Endothelial cell of umbilical vein (primary cell): Measurements from ENCODE around the gene H2AZ1. TPM values are rescaled to one million over a fixed set of nuclear protein-coding genes. Genes with fewer than 3 reads are reported as not detected.

Experiments used
- BruUV-seq: library from RNA; stranded (reverse); fragments of 400-500 nt; replicated peaks from 2 replicates; lab custom pipeline; 2021; lab: Mats Ljungman, UMichigan
- CTCF ChIA-PET: fragments of 300-600, 350-600 bp; sonication (Branson Sonifier 250); formaldehyde crosslinking; loops from one replicate; lab custom pipeline; 2021; ENCODE audit warnings: antibody characterized with exemption, inconsistent platforms; lab: Charles Lee
- POLR2A ChIA-PET: fragments of 300-600, 350-600 bp; sonication (Branson Sonifier 250); formaldehyde crosslinking; loops from one replicate; lab custom pipeline; 2021; ENCODE audit warnings: antibody characterized with exemption, inconsistent platforms; lab: Charles Lee
- DNase-seq: peaks from one replicate; pipeline ENCODE4 v3.0.0-alpha.2; 2011; ENCODE audit warnings: low read depth, low spot score
- FAIRE-seq: peaks from 2 replicates; lab custom pipeline; 2011; peaks lifted over from hg19 to GRCh38; lab: Jason Lieb, UNC
- H2AFZ ChIP-seq: 2 replicates; pipeline ENCODE4 v1.6.0; 2012; ENCODE audit warnings: low read depth, low read length, control low read depth, inconsistent platforms
- H3K27ac ChIP-seq: 2 replicates; pipeline ENCODE4 v1.5.1; 2011; ENCODE audit warnings: low read depth, mild to moderate bottlenecking, control low read depth, low read length, moderate library complexity; ENCODE audit not compliant: insufficient read depth
- H3K27me3 ChIP-seq, 2 experiments: 2 replicates each; pipeline versions ENCODE4 v1.6.0 to v1.6.1; 2011; ENCODE audit warnings: low read length in 2 of 2, mixed read lengths in 1 of 2; ENCODE audit not compliant: control insufficient read depth in 2 of 2, insufficient read depth in 2 of 2
- H3K36me3 ChIP-seq, 2 experiments: 2 replicates in 1 of 2; 3 replicates in 1 of 2; pipeline ENCODE4 v1.5.1; 2011; ENCODE audit warnings: low read length in 2 of 2, mild to moderate bottlenecking in 1 of 2, moderate library complexity in 1 of 2; ENCODE audit not compliant: control insufficient read depth in 2 of 2, insufficient read depth in 2 of 2; ENCODE audit errors: extremely low read depth in 1 of 2
- H3K4me1 ChIP-seq: 3 replicates; pipeline ENCODE4 v1.5.1; 2011; ENCODE audit warnings: mild to moderate bottlenecking, low read length; ENCODE audit not compliant: control insufficient read depth, insufficient read depth; ENCODE audit errors: extremely low read depth
- H3K4me2 ChIP-seq: 2 replicates; pipeline ENCODE4 v1.6.1; 2011; ENCODE audit warnings: low read length, control low read depth, mixed read lengths; ENCODE audit not compliant: insufficient read depth
- H3K4me3 ChIP-seq, 3 experiments: fragments of 200-600 bp in 1 of 3; sonication (generic), shearing (Covaris generic) in 1 of 3; replicated peaks in 1 of 3; 2 replicates each; pipeline ENCODE4 v1.5.1; 2011 to 2016; ENCODE audit warnings: control low read depth in 3 of 3, low read length in 3 of 3, mild to moderate bottlenecking in 2 of 3, inconsistent platforms in 1 of 3, low read depth in 1 of 3, moderate library complexity in 1 of 3; ENCODE audit not compliant: insufficient read depth in 1 of 3
- H3K79me2 ChIP-seq: 2 replicates; pipeline ENCODE4 v1.6.0; 2012; ENCODE audit warnings: low read length, inconsistent platforms; ENCODE audit not compliant: control insufficient read depth, insufficient read depth
- H3K9ac ChIP-seq: replicated peaks from 2 replicates; pipeline ENCODE3; 2011; ENCODE audit warnings: low read length, control low read depth; ENCODE audit not compliant: insufficient read depth; ENCODE audit errors: extremely low read depth
- H3K9me1 ChIP-seq: replicated peaks from 3 replicates; pipeline ENCODE4 v1.6.0; 2011; ENCODE audit warnings: mild to moderate bottlenecking, low read length; ENCODE audit not compliant: control insufficient read depth, insufficient read depth; ENCODE audit errors: extremely low read depth
- H3K9me3 ChIP-seq: replicated peaks from 2 replicates; pipeline ENCODE4 v1.5.1; 2012; ENCODE audit warnings: low read length, inconsistent platforms; ENCODE audit not compliant: control insufficient read depth, insufficient read depth
- H4K20me1 ChIP-seq: replicated peaks from 2 replicates; pipeline ENCODE3; 2011; ENCODE audit warnings: mild to moderate bottlenecking, low read length; ENCODE audit not compliant: control insufficient read depth, insufficient read depth; ENCODE audit errors: extremely low read depth
- EZH2 ChIP-seq: IDR thresholded peaks from 2 replicates; pipeline ENCODE4 v1.6.1; 2012; ENCODE audit warnings: borderline replicate concordance, low read depth, mild to moderate bottlenecking, moderate library complexity, low read length, inconsistent platforms; ENCODE audit not compliant: severe bottlenecking
- FOS ChIP-seq: IDR thresholded peaks from 2 replicates; pipeline ENCODE4 v1.6.1; 2011; ENCODE audit warnings: mild to moderate bottlenecking, low read length, moderate library complexity, borderline replicate concordance; ENCODE audit not compliant: insufficient read depth
- GATA2 ChIP-seq: IDR thresholded peaks from 2 replicates; pipeline ENCODE4 v1.7.0; 2011; ENCODE audit warnings: low read depth, mild to moderate bottlenecking, moderate library complexity, mixed read lengths, low read length; ENCODE audit not compliant: insufficient read length, insufficient read depth
- JUN ChIP-seq: IDR thresholded peaks from 2 replicates; pipeline ENCODE4 v1.6.1; 2011; ENCODE audit warnings: borderline replicate concordance, low read depth; ENCODE audit not compliant: insufficient read length, insufficient read depth
- MYC ChIP-seq: IDR thresholded peaks from one replicate; pipeline ENCODE4 v1.6.1; 2011; ENCODE audit warnings: mild to moderate bottlenecking, low read depth, low read length
- POLR2A ChIP-seq: IDR thresholded peaks from 2 replicates; pipeline ENCODE4 v1.6.1; 2012; ENCODE audit warnings: low read depth, mild to moderate bottlenecking, control low read depth, low read length
- POLR2AphosphoS5 ChIP-seq: IDR thresholded peaks from 2 replicates; pipeline ENCODE4 v1.6.1; 2012; ENCODE audit warnings: low read depth, mild to moderate bottlenecking, control low read depth, low read length, moderate library complexity; ENCODE audit not compliant: insufficient read depth
- dilution Hi-C: fragments of 300-500 bp; cut with MboI; formaldehyde crosslinking; loops from one replicate; pipeline ENCODE4 v1.15.0; 2019; ENCODE audit warnings: low sequenced_read_pairs; ENCODE audit not compliant: extremely low pct_ligation_motif_present
- intact Hi-C: fragments of 100-400 bp; cut with micrococcal nuclease; formaldehyde crosslinking; loops from one replicate; pipeline ENCODE4 v1.10.0; 2022
- polyA plus RNA-seq, 4 experiments: library from polyadenylated mRNA; depleted of rRNA in 3 of 4; stranded (reverse) in 3 of 4; unstranded in 1 of 4; fragments of >200 nt; gene quantifications; 2 replicates each; pipeline versions ENCODE4 v1.2.1 to v1.2.3, GENCODE V29; 2011 to 2012; ENCODE audit warnings: missing spikeins in 1 of 4
- total RNA-seq: library from RNA; stranded (reverse); gene quantifications from 2 replicates; pipeline ENCODE4 v1.2.3, GENCODE V29; 2021

Gene H2AZ1
- total and polyA plus RNA-seq, 2 donors (not counting 3 experiments of a cell fraction or from before 2014, with no cell fraction given) = 682 to 715 TPM

DNA sequence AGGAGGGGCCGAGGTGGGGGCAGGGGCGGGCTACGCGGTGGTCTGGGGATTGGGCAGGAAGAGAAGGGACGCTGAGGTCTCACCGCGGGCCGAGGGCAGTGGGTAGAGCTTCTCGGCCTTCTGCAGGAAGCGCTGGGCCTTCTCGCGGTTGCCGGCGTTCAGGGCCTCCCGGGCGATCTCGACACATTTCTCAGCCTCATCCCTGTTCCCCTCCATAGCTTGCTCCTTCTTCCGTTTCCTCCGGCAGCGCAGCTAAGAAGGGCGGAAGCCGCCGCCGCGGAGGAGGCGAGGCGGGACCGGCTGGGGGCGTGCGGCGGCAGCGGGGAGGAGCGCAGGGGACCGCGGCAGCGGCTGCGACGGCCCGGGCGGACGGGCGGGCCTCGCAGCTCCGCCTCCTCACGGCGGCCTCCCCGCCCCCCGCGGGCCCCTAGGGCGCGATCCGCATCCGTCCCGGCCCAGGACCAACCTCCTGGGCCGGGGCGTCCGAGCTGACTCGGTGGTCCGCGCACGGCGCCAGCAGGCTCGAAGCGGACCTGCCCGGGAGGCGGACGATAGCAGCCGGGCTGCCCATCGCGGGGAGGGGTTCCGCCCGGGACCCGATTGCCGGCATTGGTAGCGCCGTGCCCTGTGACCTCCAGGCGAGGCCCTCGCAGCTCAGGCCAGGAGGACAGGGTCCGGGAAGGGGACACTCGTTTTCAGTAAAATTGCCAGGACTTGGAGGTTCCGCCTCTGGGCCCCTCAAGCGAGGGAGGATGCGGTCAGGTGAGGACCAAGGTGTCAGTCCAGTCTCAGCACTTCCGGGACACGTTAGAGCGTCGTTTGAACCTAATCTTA, 3.5 kb downstream of the H2AZ1 start, which contains the start of gene DNAJB14:
DNAJB14 (minus strand) TSS at position 263 of the 834 bp plus-strand sequence; CDS start at position 216, 47 bp downstream.
- BruUV-seq = no TSS peak
- ChIA-PET CTCF (interaction anchor here (1.0 to 4.1 kb wide), 5 partner anchors 15 to 383 kb away, joined by 3 to 55 read pairs (median 5); partner anchors contain the start of genes LAMTOR3 and TRMT10A), POLR2A (interaction anchor here (0.7 to 1.4 kb wide), 2 partner anchors 12 to 52 kb away, joined by 3 to 4 read pairs; partner anchors contain the start of gene LAMTOR3)
- H3K9me3 ChIP-seq = no peaks in the 10 kb centered on the region
- FAIRE-seq (peak; percentile 56), DNase-seq (peak; percentile 81)
- H3K27ac ChIP-seq = peak within 1 kb of the TSS; percentile 70
- peaks cover 0 to 4% of the 10 kb centered on the region in 2 experiments for H3K36me3 ChIP-seq
- TF ChIP-seq POLR2AphosphoS5 (peak; percentile 68), MYC (no peak), FOS (no peak), JUN (no peak), GATA2 (no peak), POLR2A (peak; percentile 58), EZH2 (no peak)
- peak within 1 kb of the TSS; percentile 69 for H2AFZ ChIP-seq
- H3K4me2 ChIP-seq = peak within 1 kb of the TSS; percentile 100
- peak within 1 kb of the TSS; percentile 83 for H3K9ac ChIP-seq
- H3K4me3 ChIP-seq = peak within 1 kb of the TSS; percentile 93 to 99 (median 97)
- H3K27me3 ChIP-seq = no peaks in the 10 kb centered on the region
- peaks cover 71% of the 10 kb centered on the region for H3K79me2 ChIP-seq
- H4K20me1 ChIP-seq = no peaks in the 10 kb centered on the region
- no peaks in the 10 kb centered on the region for H3K9me1 ChIP-seq
- intact Hi-C loops (loop anchor here (5.0 to 10.0 kb wide), 2 partner anchors 571 to 1078 kb away; partner anchors contain the start of gene EMCN), dilution Hi-C loops (no loop called here)
- peaks cover 42% of the 10 kb centered on the region for H3K4me1 ChIP-seq
